ENCODE measurements around the gene TTLL6.

- no peak for TF ChIP-seq CTCF (IDR thresholded peaks at IDR 0.05)
- no peak for TF ChIP-seq POLR2A (IDR thresholded peaks at IDR 0.05)
Observed at GRCh38 chr17:48747445-48748363, 69.3 kb downstream of the TTLL6 start.
